GM19328 (cell line): ENCODE results near the gene SFTPB.
"Not testable (repeated sequence)": the region's sequence is repeated elsewhere in the genome, so short reads cannot be mapped to it uniquely, and the experiment has no call there.

Source experiments
- ATAC-seq: cut with Tn5 transposase; IDR thresholded peaks from one replicate; pipeline ENCODE4 v1.9.1; 2021; ENCODE audit warnings: mild to moderate bottlenecking, moderate library complexity; ENCODE audit not compliant: unreplicated experiment

Gene SFTPB

GRCh38 chr2:85657399-85657798, 10.6 kb downstream of the SFTPB start:
- not testable (repeated sequence) for ATAC-seq

GRCh38 chr2:85656468-85656867, 11.5 kb downstream of the SFTPB start:
- no peak for ATAC-seq

- ATAC-seq: no peak
These were observed 12.0 kb downstream of the SFTPB start for GRCh38 chr2:85655961-85656417.

- no peak for ATAC-seq
These were observed 14.0 kb downstream of the SFTPB start for GRCh38 chr2:85653996-85654395.

GRCh38 chr2:85652056-85652455, 15.9 kb downstream of the SFTPB start:
- no peak for ATAC-seq

- no peak for ATAC-seq
These were observed 16.9 kb downstream of the SFTPB start for GRCh38 chr2:85651097-85651496.

- ATAC-seq: no peak
These were observed 17.5 kb downstream of the SFTPB start for GRCh38 chr2:85650456-85650855.

GRCh38 chr2:85649201-85650190, 18.5 kb downstream of the SFTPB start:
- ATAC-seq: no peak

- no peak for ATAC-seq
These were observed 19.4 kb downstream of the SFTPB start for GRCh38 chr2:85648619-85649018.

GRCh38 chr2:85647823-85648526, 20.0 kb downstream of the SFTPB start:
- peak; percentile 65 for ATAC-seq

GRCh38 chr2:85646166-85646565, 21.8 kb downstream of the SFTPB start:
- ATAC-seq: no peak

GRCh38 chr2:85644909-85645308, 23.1 kb downstream of the SFTPB start:
- no peak for ATAC-seq

GRCh38 chr2:85642725-85643124, 25.3 kb downstream of the SFTPB start:
- ATAC-seq: no peak

GRCh38 chr2:85635636-85636035, 32.4 kb downstream of the SFTPB start:
- ATAC-seq: no peak

GRCh38 chr2:85635011-85635410, 33.0 kb downstream of the SFTPB start:
- no peak for ATAC-seq

GRCh38 chr2:85631316-85631715, 36.7 kb downstream of the SFTPB start:
- ATAC-seq: no peak

- ATAC-seq: no peak
These were observed 39.3 kb downstream of the SFTPB start for GRCh38 chr2:85628658-85629057.

- no peak for ATAC-seq
These were observed 44.0 kb downstream of the SFTPB start for GRCh38 chr2:85623991-85624390.

GRCh38 chr2:85621338-85621737, 46.7 kb downstream of the SFTPB start:
- ATAC-seq: no peak

GRCh38 chr2:85619617-85620016, 48.4 kb downstream of the SFTPB start:
- no peak for ATAC-seq

GRCh38 chr2:85617723-85618122, 50.3 kb downstream of the SFTPB start:
- not testable (repeated sequence) for ATAC-seq

- ATAC-seq: no peak
These were observed 52.6 kb downstream of the SFTPB start for GRCh38 chr2:85615413-85615728.
